GM19239 (cell line): Measurements from ENCODE around the gene LRRC17.
"Not testable (repeated sequence)": the region's sequence is repeated elsewhere in the genome, so short reads cannot be mapped to it uniquely, and the experiment has no call there.

Experiments
- DNase-seq: peaks from one replicate; pipeline ENCODE4 v3.0.0; 2011; ENCODE audit warnings: low spot score; ENCODE audit not compliant: insufficient read length
- FAIRE-seq: peaks from 2 replicates; lab custom pipeline; 2011; peaks lifted over from hg19 to GRCh38; lab: Jason Lieb, UNC

LRRC17 gene

GRCh38 chr7:102935450-102936115 is 22.8 kb downstream of the LRRC17 start:
- DNase-seq (no peak), FAIRE-seq (no peak)

- FAIRE-seq (no peak), DNase-seq (no peak)
These were observed 25.9 kb downstream of the LRRC17 start for GRCh38 chr7:102938679-102939078.

- no peak for FAIRE-seq
These were observed 29.5 kb downstream of the LRRC17 start for GRCh38 chr7:102942181-102942866.

GRCh38 chr7:102942868-102943267 is 30.1 kb downstream of the LRRC17 start:
- DNase-seq (no peak), FAIRE-seq (no peak)

More at GRCh38 chr7:102942181-102942866, 29.5 kb downstream of the LRRC17 start:
- DNase-seq: no peak

GRCh38 chr7:102943423-102944169 is 30.8 kb downstream of the LRRC17 start:
- no peak for FAIRE-seq
- DNase-seq: no peak

- DNase-seq: no peak
- FAIRE-seq: no peak
These were observed 31.4 kb downstream of the LRRC17 start for GRCh38 chr7:102944241-102944640.

GRCh38 chr7:102951839-102952238 is 39.0 kb downstream of the LRRC17 start:
- FAIRE-seq: no peak
- no peak for DNase-seq

- DNase-seq (no peak), FAIRE-seq (no peak)
These were observed 40.6 kb downstream of the LRRC17 start for GRCh38 chr7:102953406-102953805.

GRCh38 chr7:102954359-102954758 is 41.6 kb downstream of the LRRC17 start:
- FAIRE-seq, DNase-seq: not testable (repeated sequence)

- not testable (repeated sequence) for DNase-seq, FAIRE-seq
These were observed 45.2 kb downstream of the LRRC17 start for GRCh38 chr7:102958004-102958403.

- not testable (repeated sequence) for DNase-seq, FAIRE-seq
These were observed 49.2 kb downstream of the LRRC17 start for GRCh38 chr7:102961993-102962392.

- no peak for FAIRE-seq
- no peak for DNase-seq
These were observed 53.7 kb downstream of the LRRC17 start for GRCh38 chr7:102966465-102966864.

GRCh38 chr7:102967798-102968197 is 55.0 kb downstream of the LRRC17 start:
- FAIRE-seq: no peak
- no peak for DNase-seq

- FAIRE-seq (no peak), DNase-seq (no peak)
These were observed 60.4 kb downstream of the LRRC17 start for GRCh38 chr7:102973096-102973802.

- DNase-seq: no peak
- no peak for FAIRE-seq
These were observed 61.8 kb downstream of the LRRC17 start for GRCh38 chr7:102974366-102975236.

GRCh38 chr7:102975854-102976253 is 63.1 kb downstream of the LRRC17 start:
- FAIRE-seq: no peak
- no peak for DNase-seq

GRCh38 chr7:102976493-102976892 is 63.7 kb downstream of the LRRC17 start:
- FAIRE-seq (no peak), DNase-seq (no peak)

GRCh38 chr7:102977586-102977985 is 64.8 kb downstream of the LRRC17 start:
- DNase-seq, FAIRE-seq: not testable (repeated sequence)

- FAIRE-seq (no peak), DNase-seq (no peak)
These were observed 65.5 kb downstream of the LRRC17 start for GRCh38 chr7:102978284-102978683.
